Esophagus squamous epithelium (tissue), 4 donors: ENCODE data around the gene SPACA5.

Experiments used
- POLR2A ChIP-seq, 4 donors: fragments of 450-650 bp; IDR thresholded peaks; one replicate each; pipeline ENCODE4 v1.6.1; 2017; ENCODE audit warnings: antibody characterized with exemption in 4 of 4, mild to moderate bottlenecking in 4 of 4, moderate library complexity in 3 of 4
- TF ChIP-seq, protein P1 (sequence below), 6 experiments: fragments of 450-650 bp in 4 of 6; fragments of 200-600 bp in 2 of 6; sonication (generic) in 2 of 6; IDR thresholded peaks; one replicate each; pipeline ENCODE4 v1.5.1; 2016 to 2019; ENCODE audit warnings: antibody characterized with exemption in 6 of 6, mild to moderate bottlenecking in 4 of 6, moderate library complexity in 4 of 6

- TF ChIP-seq, protein P1, sequence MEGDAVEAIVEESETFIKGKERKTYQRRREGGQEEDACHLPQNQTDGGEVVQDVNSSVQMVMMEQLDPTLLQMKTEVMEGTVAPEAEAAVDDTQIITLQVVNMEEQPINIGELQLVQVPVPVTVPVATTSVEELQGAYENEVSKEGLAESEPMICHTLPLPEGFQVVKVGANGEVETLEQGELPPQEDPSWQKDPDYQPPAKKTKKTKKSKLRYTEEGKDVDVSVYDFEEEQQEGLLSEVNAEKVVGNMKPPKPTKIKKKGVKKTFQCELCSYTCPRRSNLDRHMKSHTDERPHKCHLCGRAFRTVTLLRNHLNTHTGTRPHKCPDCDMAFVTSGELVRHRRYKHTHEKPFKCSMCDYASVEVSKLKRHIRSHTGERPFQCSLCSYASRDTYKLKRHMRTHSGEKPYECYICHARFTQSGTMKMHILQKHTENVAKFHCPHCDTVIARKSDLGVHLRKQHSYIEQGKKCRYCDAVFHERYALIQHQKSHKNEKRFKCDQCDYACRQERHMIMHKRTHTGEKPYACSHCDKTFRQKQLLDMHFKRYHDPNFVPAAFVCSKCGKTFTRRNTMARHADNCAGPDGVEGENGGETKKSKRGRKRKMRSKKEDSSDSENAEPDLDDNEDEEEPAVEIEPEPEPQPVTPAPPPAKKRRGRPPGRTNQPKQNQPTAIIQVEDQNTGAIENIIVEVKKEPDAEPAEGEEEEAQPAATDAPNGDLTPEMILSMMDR (IDR thresholded peaks at IDR 0.05), result no peak
- no peak for TF ChIP-seq POLR2A (IDR thresholded peaks at IDR 0.05)
These were observed 4.5 kb upstream of the SPACA5 start for GRCh38 chrX:48002319-48002718.
